Panc1 (cell line): ENCODE data around the gene LRIT1. TPM values are rescaled to one million over a fixed set of nuclear protein-coding genes. Genes with fewer than 3 reads are reported as not detected.

Experiments
- ATAC-seq: fragments of 200-7000 bp; cut with Tn5 transposase; 2 replicates; pipeline ENCODE4 v1.9.1; 2020; ENCODE audit warnings: mild to moderate bottlenecking, moderate library complexity
- BruUV-seq: library from RNA; stranded (reverse); fragments of 400-500 nt; replicated peaks from 2 replicates; lab custom pipeline; 2021; lab: Mats Ljungman, UMichigan
- CTCF ChIA-PET: fragments of 300-600 bp; sonication (Branson Sonifier 250); formaldehyde crosslinking; loops from one replicate; lab custom pipeline; 2022; ENCODE audit warnings: antibody characterized with exemption; lab: Charles Lee
- POLR2A ChIA-PET: fragments of 300-600 bp; sonication (Branson Sonifier 250); formaldehyde crosslinking; loops from one replicate; lab custom pipeline; 2022; ENCODE audit warnings: antibody characterized with exemption; lab: Charles Lee
- DNase-seq: peaks from one replicate; pipeline ENCODE4 v3.0.0-alpha.2; 2010; ENCODE audit warnings: low read depth, low spot score
- H3K27ac ChIP-seq: 2 replicates; pipeline ENCODE4 v1.5.1; 2011; ENCODE audit warnings: mild to moderate bottlenecking, low read length, inconsistent platforms
- H3K27me3 ChIP-seq: fragments of 200-500 bp; sonication (Bioruptor generic); 2 replicates; pipeline ENCODE4 v1.6.0; 2014; ENCODE audit warnings: low read length, inconsistent platforms; ENCODE audit not compliant: control insufficient read depth, insufficient read depth
- H3K36me3 ChIP-seq: fragments of 200-500 bp; sonication (Bioruptor generic); 2 replicates; pipeline ENCODE4 v1.5.1; 2014; ENCODE audit warnings: inconsistent platforms, mild to moderate bottlenecking, low read length, moderate library complexity; ENCODE audit not compliant: control insufficient read depth, insufficient read depth
- H3K4me1 ChIP-seq: 2 replicates; pipeline ENCODE4 v1.5.1; 2011; ENCODE audit warnings: inconsistent platforms, mild to moderate bottlenecking, low read length, moderate library complexity; ENCODE audit not compliant: control insufficient read depth, insufficient read depth
- H3K4me3 ChIP-seq, 2 experiments: 2 replicates each; pipeline ENCODE4 v1.5.1; 2011 to 2012; ENCODE audit warnings: low read depth in 2 of 2, low read length in 2 of 2, mild to moderate bottlenecking in 2 of 2, inconsistent platforms in 1 of 2, moderate library complexity in 1 of 2
- H3K9me3 ChIP-seq: fragments of 200-500 bp; sonication (Bioruptor generic); 2 replicates; pipeline ENCODE4 v1.5.1; 2014; ENCODE audit warnings: low read depth, mild to moderate bottlenecking, inconsistent platforms, low read length, moderate library complexity; ENCODE audit not compliant: control insufficient read depth, insufficient read depth
- POLR2AphosphoS5 ChIP-seq: IDR thresholded peaks from 2 replicates; pipeline ENCODE4 v1.6.1; 2012; ENCODE audit warnings: mild to moderate bottlenecking, low read depth, low read length, moderate library complexity
- REST ChIP-seq, 2 experiments: IDR thresholded peaks; 2 replicates each; pipeline ENCODE4 v1.6.1; 2011 to 2012; ENCODE audit warnings: low read depth in 2 of 2, control low read depth in 1 of 2, low read length in 1 of 2, mild to moderate bottlenecking in 1 of 2, moderate library complexity in 1 of 2; ENCODE audit not compliant: insufficient read depth in 1 of 2
- SIN3A ChIP-seq: IDR thresholded peaks from 2 replicates; pipeline ENCODE4 v1.6.1; 2012; ENCODE audit warnings: low read depth, mild to moderate bottlenecking, low read length, moderate library complexity, borderline replicate concordance; ENCODE audit not compliant: insufficient read depth
- TCF7L2 ChIP-seq: IDR thresholded peaks from 2 replicates; pipeline ENCODE4 v1.6.1; 2011; ENCODE audit warnings: mild to moderate bottlenecking, low read depth, low read length, inconsistent platforms
- in situ Hi-C: cut with HindIII; loops from 2 replicates; pipeline ENCODE4 v1.10.0; 2016; ENCODE audit warnings: low sequenced_read_pairs, low pct_unique_long_range_greater_than_20kb
- intact Hi-C: fragments of 100-400 bp; cut with micrococcal nuclease; formaldehyde crosslinking; loops from one replicate; pipeline ENCODE4 v1.10.0; 2022; ENCODE audit not compliant: unreplicated experiment
- total RNA-seq: library from RNA; stranded (reverse); gene quantifications from one replicate; pipeline ENCODE4 v1.2.1, GENCODE V29; 2021; ENCODE audit not compliant: unreplicated experiment
- TF ChIP-seq, protein P1 (sequence below): fragments of 450-650 bp; IDR thresholded peaks from 2 replicates; pipeline ENCODE4 v1.5.1; 2017; ENCODE audit warnings: mild to moderate bottlenecking

LRIT1 gene
- total RNA-seq, 1 experiment from 2014 or later: not detected

GRCh38 chr10:84269773-84270172 lies 28.4 kb upstream of the LRIT1 start:
- in situ Hi-C loops: no loop called here
- no peak overlapping the region for H3K27ac ChIP-seq
- CTCF ChIA-PET: no interaction called here

DNA sequence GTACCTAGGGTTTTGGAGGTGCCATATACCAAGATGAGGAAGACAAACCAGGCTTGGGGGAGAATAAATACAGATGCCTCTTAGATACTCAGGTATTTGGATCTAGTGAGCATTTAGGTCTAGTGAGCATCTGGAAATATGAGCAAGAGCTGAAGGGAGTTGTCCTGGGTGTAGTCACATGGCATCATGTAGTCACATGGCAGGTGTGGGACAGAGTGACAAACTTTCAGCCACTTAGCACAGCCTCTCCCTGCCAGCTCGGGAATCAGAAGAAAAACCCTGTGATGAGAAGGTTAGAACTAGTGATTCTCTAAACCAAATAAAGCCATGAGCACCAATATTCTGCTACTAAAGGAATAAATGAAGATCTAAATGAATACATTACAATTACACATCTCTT lies 27.8 kb upstream of the LRIT1 start:
- intact Hi-C loops: no loop called here
- ATAC-seq: no peak
- POLR2A ChIA-PET: no interaction called here
- TF ChIP-seq REST (IDR thresholded peaks at IDR 0.05; ENCODE audit: insufficient read depth in 1 of 2, low read depth in 2 of 2, low read length in 1 of 2): no peak
- TF ChIP-seq SIN3A: no peak
- no peak for TF ChIP-seq POLR2AphosphoS5
- TF ChIP-seq, protein P1, sequence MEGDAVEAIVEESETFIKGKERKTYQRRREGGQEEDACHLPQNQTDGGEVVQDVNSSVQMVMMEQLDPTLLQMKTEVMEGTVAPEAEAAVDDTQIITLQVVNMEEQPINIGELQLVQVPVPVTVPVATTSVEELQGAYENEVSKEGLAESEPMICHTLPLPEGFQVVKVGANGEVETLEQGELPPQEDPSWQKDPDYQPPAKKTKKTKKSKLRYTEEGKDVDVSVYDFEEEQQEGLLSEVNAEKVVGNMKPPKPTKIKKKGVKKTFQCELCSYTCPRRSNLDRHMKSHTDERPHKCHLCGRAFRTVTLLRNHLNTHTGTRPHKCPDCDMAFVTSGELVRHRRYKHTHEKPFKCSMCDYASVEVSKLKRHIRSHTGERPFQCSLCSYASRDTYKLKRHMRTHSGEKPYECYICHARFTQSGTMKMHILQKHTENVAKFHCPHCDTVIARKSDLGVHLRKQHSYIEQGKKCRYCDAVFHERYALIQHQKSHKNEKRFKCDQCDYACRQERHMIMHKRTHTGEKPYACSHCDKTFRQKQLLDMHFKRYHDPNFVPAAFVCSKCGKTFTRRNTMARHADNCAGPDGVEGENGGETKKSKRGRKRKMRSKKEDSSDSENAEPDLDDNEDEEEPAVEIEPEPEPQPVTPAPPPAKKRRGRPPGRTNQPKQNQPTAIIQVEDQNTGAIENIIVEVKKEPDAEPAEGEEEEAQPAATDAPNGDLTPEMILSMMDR: no peak
- TF ChIP-seq TCF7L2: no peak
- DNase-seq: no peak
- Histone ChIP-seq H3K36me3 (no peaks in the 10 kb centered on the region), H3K27me3 (peaks cover 3% of the 10 kb centered on the region; the same call in 1 of the 2 replicates), H3K4me1 (no peaks in the 10 kb centered on the region), H3K27ac (no peak overlapping the region), H3K4me3 (no peak overlapping the region), H3K9me3 (no peaks in the 10 kb centered on the region)
- CTCF ChIA-PET: no interaction called here
- no TSS peak for BruUV-seq
- in situ Hi-C loops: no loop called here

More at GRCh38 chr10:84269773-84270172, 28.4 kb upstream of the LRIT1 start:
- no TSS peak for BruUV-seq
- Histone ChIP-seq H3K27me3 (no peaks in the 10 kb centered on the region; the same call in 1 of the 2 replicates), H3K9me3 (no peaks in the 10 kb centered on the region), H3K36me3 (no peaks in the 10 kb centered on the region), H3K4me3 (no peak overlapping the region), H3K4me1 (no peaks in the 10 kb centered on the region)
- DNase-seq (no peak), ATAC-seq (no peak)
- intact Hi-C loops: no loop called here
- POLR2A ChIA-PET: no interaction called here
- TF ChIP-seq SIN3A (no peak), REST (IDR thresholded peaks at IDR 0.05; ENCODE audit: insufficient read depth in 1 of 2, low read depth in 2 of 2, low read length in 1 of 2) (no peak)
